ENCODE results near the gene SLC16A3. TPM values are rescaled to one million over a fixed set of nuclear protein-coding genes. Genes with fewer than 3 reads are reported as not detected.

SLC16A3 gene
- total and polyA plus RNA-seq, 4 donors: 1.1 to 10.5 (median 8.8) TPM

GRCh38 chr17:82237746-82238471 lies 9.1 kb downstream of the SLC16A3 start:
- no peak overlapping the region for H3K9ac ChIP-seq (ENCODE audit: low read depth in 1 of 2, low read length in 2 of 2)
- peaks cover 0 to 1% (median 0%) of the 10 kb centered on the region in 4 donors for H3K36me3 ChIP-seq (ENCODE audit: control insufficient read depth in 4 of 4, insufficient read depth in 3 of 4, low read depth in 1 of 4, low read length in 3 of 4)
- TF ChIP-seq HNF4A (conservative IDR thresholded peaks at IDR 0.05): no peak
- no peak for TF ChIP-seq YY1 (IDR thresholded peaks at IDR 0.05)
- no peak for TF ChIP-seq TAF1 (conservative IDR thresholded peaks at IDR 0.05)
- TF ChIP-seq GABPA (IDR thresholded peaks at IDR 0.05 in 1 of 2, conservative IDR thresholded peaks at IDR 0.05 in 1 of 2): no peak
- no peak for TF ChIP-seq RXRA (IDR thresholded peaks at IDR 0.05)
- TF ChIP-seq, protein P1, sequence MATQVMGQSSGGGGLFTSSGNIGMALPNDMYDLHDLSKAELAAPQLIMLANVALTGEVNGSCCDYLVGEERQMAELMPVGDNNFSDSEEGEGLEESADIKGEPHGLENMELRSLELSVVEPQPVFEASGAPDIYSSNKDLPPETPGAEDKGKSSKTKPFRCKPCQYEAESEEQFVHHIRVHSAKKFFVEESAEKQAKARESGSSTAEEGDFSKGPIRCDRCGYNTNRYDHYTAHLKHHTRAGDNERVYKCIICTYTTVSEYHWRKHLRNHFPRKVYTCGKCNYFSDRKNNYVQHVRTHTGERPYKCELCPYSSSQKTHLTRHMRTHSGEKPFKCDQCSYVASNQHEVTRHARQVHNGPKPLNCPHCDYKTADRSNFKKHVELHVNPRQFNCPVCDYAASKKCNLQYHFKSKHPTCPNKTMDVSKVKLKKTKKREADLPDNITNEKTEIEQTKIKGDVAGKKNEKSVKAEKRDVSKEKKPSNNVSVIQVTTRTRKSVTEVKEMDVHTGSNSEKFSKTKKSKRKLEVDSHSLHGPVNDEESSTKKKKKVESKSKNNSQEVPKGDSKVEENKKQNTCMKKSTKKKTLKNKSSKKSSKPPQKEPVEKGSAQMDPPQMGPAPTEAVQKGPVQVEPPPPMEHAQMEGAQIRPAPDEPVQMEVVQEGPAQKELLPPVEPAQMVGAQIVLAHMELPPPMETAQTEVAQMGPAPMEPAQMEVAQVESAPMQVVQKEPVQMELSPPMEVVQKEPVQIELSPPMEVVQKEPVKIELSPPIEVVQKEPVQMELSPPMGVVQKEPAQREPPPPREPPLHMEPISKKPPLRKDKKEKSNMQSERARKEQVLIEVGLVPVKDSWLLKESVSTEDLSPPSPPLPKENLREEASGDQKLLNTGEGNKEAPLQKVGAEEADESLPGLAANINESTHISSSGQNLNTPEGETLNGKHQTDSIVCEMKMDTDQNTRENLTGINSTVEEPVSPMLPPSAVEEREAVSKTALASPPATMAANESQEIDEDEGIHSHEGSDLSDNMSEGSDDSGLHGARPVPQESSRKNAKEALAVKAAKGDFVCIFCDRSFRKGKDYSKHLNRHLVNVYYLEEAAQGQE (IDR thresholded peaks at IDR 0.05): no peak
- TF ChIP-seq ATF3 (IDR thresholded peaks at IDR 0.05): no peak
- peaks cover 36 to 62% (median 47%) of the 10 kb centered on the region in 4 donors for H3K4me1 ChIP-seq (ENCODE audit: control insufficient read depth in 4 of 4, insufficient read depth in 4 of 4, low read length in 3 of 4)
- H3K4me3 ChIP-seq (ENCODE audit: low read depth in 1 of 3, low read length in 3 of 3): no peak overlapping the region
- H3K27me3 ChIP-seq (ENCODE audit: control insufficient read depth in 4 of 4, insufficient read depth in 4 of 4, low read length in 3 of 4): no peaks in the 10 kb centered on the region
- 91% methylated on average over 34 of the region's 34 CpGs for WGBS
- no peaks in the 10 kb centered on the region for H3K9me3 ChIP-seq (ENCODE audit: control insufficient read depth in 4 of 4, low read length in 3 of 4)
- no peak for DNase-seq (ENCODE audit: low spot score)
- H3K27ac ChIP-seq (ENCODE audit: low read depth in 1 of 2, low read length in 2 of 2): peak overlapping the region in 1 of 2 donors; percentile 32

DNA sequence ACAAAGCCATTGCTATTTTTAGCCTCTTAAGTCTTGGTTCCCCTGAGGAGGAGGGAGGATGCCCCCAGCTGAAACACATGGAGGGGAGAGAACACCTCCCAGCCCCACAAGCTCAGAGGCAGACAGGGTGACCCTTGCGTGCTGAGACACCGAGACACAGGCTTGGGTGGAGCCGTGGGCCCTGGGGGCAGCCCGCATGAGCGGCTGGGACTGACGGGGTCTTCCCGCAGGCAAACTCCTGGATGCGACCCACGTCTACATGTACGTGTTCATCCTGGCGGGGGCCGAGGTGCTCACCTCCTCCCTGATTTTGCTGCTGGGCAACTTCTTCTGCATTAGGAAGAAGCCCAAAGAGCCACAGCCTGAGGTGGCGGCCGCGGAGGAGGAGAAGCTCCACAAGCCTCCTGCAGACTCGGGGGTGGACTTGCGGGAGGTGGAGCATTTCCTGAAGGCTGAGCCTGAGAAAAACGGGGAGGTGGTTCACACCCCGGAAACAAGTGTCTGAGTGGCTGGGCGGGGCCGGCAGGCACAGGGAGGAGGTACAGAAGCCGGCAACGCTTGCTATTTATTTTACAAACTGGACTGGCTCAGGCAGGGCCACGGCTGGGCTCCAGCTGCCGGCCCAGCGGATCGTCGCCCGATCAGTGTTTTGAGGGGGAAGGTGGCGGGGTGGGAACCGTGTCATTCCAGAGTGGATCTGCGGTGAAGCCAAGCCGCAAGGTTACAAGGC lies 9.8 kb downstream of the SLC16A3 start:
- Histone ChIP-seq H3K9me3 (ENCODE audit: control insufficient read depth in 4 of 4, low read length in 3 of 4) (no peaks in the 10 kb centered on the region), H3K9ac (ENCODE audit: low read depth in 1 of 2, low read length in 2 of 2) (no peak overlapping the region), H3K27me3 (ENCODE audit: control insufficient read depth in 4 of 4, insufficient read depth in 4 of 4, low read length in 3 of 4) (no peaks in the 10 kb centered on the region), H3K4me1 (ENCODE audit: control insufficient read depth in 4 of 4, insufficient read depth in 4 of 4, low read length in 3 of 4) (peaks cover 38 to 66% (median 53%) of the 10 kb centered on the region in 4 donors), H3K27ac (ENCODE audit: low read depth in 1 of 2, low read length in 2 of 2) (peak overlapping the region; percentile 4 to 32), H3K36me3 (ENCODE audit: control insufficient read depth in 4 of 4, insufficient read depth in 3 of 4, low read depth in 1 of 4, low read length in 3 of 4) (peaks cover 0 to 2% (median under 1%) of the 10 kb centered on the region in 4 donors), H3K4me3 (ENCODE audit: low read depth in 1 of 3, low read length in 3 of 3) (no peak overlapping the region)
- DNase-seq (ENCODE audit: low spot score): no peak
- TF ChIP-seq HNF4G (IDR thresholded peaks at IDR 0.05) (no peak), HNF4A (conservative IDR thresholded peaks at IDR 0.05) (no peak), EGR1 (IDR thresholded peaks at IDR 0.05; ENCODE audit: low read depth in 2 of 2) (no peak), TAF1 (conservative IDR thresholded peaks at IDR 0.05) (no peak), FOXA1 (IDR thresholded peaks at IDR 0.05) (no peak), NR2F2 (IDR thresholded peaks at IDR 0.05) (no peak), RAD21 (IDR thresholded peaks at IDR 0.05) (no peak), JUND (IDR thresholded peaks at IDR 0.05) (no peak), GABPA (IDR thresholded peaks at IDR 0.05 in 1 of 2, conservative IDR thresholded peaks at IDR 0.05 in 1 of 2) (no peak), MAX (IDR thresholded peaks at IDR 0.05) (no peak), FOXA2 (IDR thresholded peaks at IDR 0.05) (no peak), YY1 (IDR thresholded peaks at IDR 0.05) (no peak), SP1 (IDR thresholded peaks at IDR 0.05) (no peak), CTCF (IDR thresholded peaks at IDR 0.05; ENCODE audit: low read depth, low read length, missing input control) (no peak)
- 48% methylated on average over 33 of the region's 33 CpGs for WGBS
